ENCODE results near the gene LKAAEAR1. TPM values are rescaled to one million over a fixed set of nuclear protein-coding genes. Genes with fewer than 3 reads are reported as not detected.

Gene LKAAEAR1
- total and polyA plus RNA-seq, 2 of the 13 experiments (the other 11 are each of a cell fraction or from before 2014, with no cell fraction given), result not detected

- TF ChIP-seq HNRNPH1 (optimal IDR thresholded peaks at IDR 0.05; ENCODE audit: low read depth, low read length) (no peak), ZFP36 (IDR thresholded peaks at IDR 0.05; ENCODE audit: borderline replicate concordance, low read depth, low read length, partially characterized antibody) (no peak), ZNF839 (CRISPR knock-in tag; IDR thresholded peaks at IDR 0.05; ENCODE audit: borderline replicate concordance) (no peak), ZNF296 (CRISPR knock-in tag; conservative IDR thresholded peaks at IDR 0.05) (0 out of 2 replicates have a peak, but pooled peaks have one; percentile 20), ZNF720 (CRISPR knock-in tag; IDR thresholded peaks at IDR 0.05) (no peak), ZNF563 (CRISPR knock-in tag; IDR thresholded peaks at IDR 0.05) (0 out of 2 replicates have a peak, but pooled peaks have one; percentile 34), CBX5 (CRISPR knock-in tag; IDR thresholded peaks at IDR 0.05; ENCODE audit: borderline replicate concordance) (no peak), ZNF782 (CRISPR knock-in tag; IDR thresholded peaks at IDR 0.05; ENCODE audit: borderline replicate concordance) (no peak), DZIP1 (CRISPR knock-in tag; IDR thresholded peaks at IDR 0.05) (no peak), HMG20A (CRISPR knock-in tag; IDR thresholded peaks at IDR 0.05; ENCODE audit: borderline replicate concordance) (no peak), THAP11 (CRISPR knock-in tag; IDR thresholded peaks at IDR 0.05) (0 out of 2 replicates have a peak, but pooled peaks have one; percentile 10), ZMYM3 (CRISPR knock-in tag; IDR thresholded peaks at IDR 0.05) (no peak), ZNF879 (CRISPR knock-in tag; IDR thresholded peaks at IDR 0.05) (no peak), SNAPC4 (CRISPR knock-in tag; IDR thresholded peaks at IDR 0.05) (no peak)
- TF ChIP-seq, protein P1, sequence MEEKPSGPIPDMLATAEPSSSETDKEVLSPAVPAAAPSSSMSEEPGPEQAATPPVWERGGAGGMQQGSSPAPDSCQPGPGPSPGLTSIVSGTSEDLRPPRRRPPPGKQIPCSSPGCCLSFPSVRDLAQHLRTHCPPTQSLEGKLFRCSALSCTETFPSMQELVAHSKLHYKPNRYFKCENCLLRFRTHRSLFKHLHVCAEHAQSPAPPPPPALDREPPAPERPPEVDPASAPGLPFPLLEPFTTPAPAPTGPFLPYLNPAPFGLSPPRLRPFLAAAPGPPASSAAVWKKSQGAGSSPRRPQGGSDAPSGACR (CRISPR knock-in tag; IDR thresholded peaks at IDR 0.05), result no peak
- TF ChIP-seq, protein P2, sequence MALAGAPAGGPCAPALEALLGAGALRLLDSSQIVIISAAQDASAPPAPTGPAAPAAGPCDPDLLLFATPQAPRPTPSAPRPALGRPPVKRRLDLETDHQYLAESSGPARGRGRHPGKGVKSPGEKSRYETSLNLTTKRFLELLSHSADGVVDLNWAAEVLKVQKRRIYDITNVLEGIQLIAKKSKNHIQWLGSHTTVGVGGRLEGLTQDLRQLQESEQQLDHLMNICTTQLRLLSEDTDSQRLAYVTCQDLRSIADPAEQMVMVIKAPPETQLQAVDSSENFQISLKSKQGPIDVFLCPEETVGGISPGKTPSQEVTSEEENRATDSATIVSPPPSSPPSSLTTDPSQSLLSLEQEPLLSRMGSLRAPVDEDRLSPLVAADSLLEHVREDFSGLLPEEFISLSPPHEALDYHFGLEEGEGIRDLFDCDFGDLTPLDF (CRISPR knock-in tag; IDR thresholded peaks at IDR 0.05), result no peak
- TF ChIP-seq, protein P3, sequence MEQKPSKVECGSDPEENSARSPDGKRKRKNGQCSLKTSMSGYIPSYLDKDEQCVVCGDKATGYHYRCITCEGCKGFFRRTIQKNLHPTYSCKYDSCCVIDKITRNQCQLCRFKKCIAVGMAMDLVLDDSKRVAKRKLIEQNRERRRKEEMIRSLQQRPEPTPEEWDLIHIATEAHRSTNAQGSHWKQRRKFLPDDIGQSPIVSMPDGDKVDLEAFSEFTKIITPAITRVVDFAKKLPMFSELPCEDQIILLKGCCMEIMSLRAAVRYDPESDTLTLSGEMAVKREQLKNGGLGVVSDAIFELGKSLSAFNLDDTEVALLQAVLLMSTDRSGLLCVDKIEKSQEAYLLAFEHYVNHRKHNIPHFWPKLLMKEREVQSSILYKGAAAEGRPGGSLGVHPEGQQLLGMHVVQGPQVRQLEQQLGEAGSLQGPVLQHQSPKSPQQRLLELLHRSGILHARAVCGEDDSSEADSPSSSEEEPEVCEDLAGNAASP (CRISPR knock-in tag; IDR thresholded peaks at IDR 0.05; ENCODE audit: borderline replicate concordance), result peak; percentile 32; the same call in 1 of the 2 replicates
Measured at GRCh38 chr20:64039293-64040160, 44.7 kb downstream of the LKAAEAR1 start (continued).

Data from HepG2 (cell line).